DMS53 treated with DMSO at 0.1 percent for 48 hours (cell line): ENCODE results near the gene ADCY4.

ENCODE experiments used
- DNase-seq: peaks from one replicate; lab custom pipeline; 2025; ENCODE audit not compliant: unreplicated experiment; lab: John Stamatoyannopoulos, UW

The ADCY4 gene

DNA sequence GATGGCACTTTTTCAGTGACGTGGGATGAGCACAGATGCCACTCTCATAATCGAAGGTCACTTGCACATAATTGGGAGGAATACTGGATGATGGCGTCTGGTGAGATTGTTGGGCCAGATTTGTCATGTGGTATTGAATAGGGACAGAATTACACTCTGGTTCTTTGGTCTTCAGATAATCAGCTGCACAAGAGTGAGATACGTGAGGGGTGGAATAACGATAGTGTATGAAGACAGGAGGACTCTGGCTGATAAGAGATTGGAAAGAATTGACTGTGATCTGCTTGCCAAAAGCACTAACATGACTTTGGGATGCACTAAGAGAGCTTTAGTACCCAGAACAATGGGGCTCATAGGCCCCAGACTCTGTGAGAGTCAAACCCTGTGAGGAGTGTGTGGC lies 56.4 kb downstream of the ADCY4 start:
- DNase-seq, result no peak

DNA sequence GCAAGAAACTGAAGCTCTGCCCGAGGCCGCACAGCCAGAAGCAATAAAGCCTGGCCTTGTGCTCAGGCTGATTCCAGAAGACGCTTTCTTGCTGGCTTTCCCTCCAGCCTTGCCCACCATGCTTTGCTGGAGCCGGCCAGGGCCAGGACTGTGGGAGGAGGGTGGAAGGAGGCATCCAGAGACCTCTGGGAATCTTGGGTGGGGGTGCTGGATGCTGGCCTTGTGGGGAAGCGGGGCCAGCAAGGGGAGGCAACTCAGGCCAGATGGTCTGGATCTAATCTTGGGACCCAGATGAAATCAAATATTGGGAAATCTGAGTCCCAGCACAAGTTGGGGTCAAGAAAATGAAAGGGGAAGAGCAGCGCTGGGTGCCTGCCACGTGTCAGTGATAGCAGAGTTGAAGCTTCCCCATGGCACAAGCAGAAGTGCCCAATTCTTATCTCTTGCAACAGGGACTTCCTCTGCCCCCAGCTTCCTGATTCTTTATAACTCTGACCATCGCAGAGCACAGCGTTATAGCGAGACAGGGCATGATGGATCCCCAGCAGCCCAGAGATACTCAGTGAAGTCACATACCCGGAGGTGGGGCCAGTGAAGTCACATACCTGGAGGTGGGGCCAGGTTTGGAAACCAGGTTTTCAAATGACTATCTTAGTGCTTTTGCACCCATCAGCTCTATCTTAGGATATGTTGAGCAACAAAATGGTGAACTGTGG lies 57.1 kb downstream of the ADCY4 start:
- DNase-seq, result no peak

DNA sequence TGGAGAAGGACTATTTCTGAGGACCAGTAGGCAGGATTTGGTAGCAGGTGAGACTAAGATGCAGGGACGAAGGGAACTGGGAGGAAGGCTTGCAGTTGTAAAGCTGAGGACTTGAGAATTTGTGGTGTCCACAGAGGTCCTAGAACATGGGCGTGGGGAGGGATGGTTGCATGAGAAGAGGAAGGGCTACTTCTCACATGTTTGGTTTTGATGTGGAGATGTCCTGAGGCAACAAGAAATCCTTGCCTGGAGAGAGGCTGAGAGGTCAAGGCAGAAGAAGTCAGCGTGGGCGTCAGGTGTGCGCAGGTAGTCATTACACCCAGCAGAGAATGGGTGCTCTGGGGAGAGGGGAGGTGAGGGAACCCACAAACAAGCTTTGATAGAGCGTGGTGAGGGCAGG lies 57.8 kb downstream of the ADCY4 start:
- DNase-seq, result no peak

DNA sequence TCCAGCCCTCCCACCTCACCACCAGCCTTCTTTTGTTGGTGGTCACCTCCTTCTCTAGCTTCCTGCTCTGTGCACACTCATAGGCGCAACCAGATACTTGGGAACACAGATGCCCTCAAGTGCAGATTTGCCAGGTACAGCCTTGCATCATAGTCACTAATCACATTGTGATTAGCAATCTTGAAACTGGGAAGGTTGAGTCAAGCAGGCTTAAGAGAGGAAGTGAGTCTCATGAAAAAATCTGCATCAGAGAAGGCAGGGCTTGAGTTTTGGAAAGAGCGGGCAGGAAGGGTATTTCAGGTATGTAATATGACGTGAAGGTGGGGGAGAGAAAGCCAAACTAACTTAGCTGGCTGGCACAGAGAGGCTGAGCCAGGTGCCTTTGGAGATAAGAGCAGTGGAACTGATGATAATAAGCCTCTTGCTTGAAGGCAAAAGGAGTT lies 60.7 kb downstream of the ADCY4 start:
- no peak for DNase-seq

DNA sequence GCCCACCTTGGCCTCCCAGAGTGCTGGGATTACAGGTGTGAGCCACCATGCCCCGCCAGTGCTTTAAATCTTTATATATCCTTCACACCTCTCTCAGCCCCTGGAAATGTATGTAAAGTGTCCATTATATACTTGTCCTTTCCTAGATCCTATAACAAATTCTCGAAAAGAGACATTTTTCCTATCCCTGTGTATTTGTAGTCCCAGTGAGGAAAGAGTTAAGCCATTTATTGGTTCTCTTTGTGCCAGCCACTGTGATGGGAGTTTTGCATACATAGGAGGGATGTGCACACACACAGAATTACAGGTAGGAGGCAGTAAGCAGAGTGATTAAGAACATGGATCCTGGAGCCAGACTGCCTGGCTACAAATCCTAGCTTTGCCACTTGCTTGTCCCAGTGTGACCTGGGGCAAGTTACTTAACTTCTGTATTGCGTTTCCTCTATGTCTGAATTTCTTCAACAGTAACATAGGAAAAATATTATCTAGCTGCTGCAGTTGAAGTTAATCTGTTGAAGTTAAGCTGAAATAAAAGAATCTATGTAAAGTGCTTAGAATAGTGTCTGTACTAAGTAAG lies 61.4 kb downstream of the ADCY4 start:
- no peak for DNase-seq

DNA sequence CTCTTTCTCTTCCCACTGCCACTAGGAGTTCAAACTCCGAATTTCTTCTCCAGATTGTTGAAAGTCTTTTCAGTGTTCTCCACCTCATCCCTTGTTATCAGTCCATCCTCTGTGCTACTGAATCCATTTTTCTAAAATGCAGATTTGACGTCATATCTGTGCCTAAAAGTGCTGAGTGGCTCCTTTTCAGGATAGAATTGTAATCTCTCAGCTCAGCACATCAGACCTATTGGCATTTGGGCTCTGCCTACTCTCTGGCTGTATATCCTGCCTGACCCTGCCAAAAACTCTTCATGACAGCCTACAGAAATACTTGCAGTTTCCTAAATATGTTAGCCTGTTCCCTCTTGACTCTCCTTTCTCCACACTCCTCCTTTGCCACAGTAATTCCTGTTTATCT lies 62.4 kb downstream of the ADCY4 start:
- DNase-seq, result no peak

DNA sequence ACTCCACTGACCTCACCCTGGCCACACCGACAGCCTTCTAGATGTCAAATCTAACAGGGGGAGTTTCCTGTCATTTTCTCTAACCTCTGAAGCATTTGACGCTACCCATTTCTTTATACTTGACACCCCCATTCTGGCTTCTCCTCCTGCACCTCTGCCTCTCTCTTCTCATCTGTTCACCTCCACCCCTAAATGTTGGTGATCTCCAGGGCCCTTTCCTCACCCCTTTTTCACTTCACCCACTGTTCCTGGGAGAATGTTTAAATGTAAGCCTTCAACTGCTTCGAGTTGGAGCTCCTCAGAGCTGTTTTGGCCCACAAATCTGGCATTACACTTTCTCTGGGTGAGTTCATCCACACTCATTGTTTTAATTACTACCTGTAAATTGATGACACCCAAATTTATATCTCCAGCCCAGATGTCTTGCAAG lies 63.0 kb downstream of the ADCY4 start:
- no peak for DNase-seq

DNA sequence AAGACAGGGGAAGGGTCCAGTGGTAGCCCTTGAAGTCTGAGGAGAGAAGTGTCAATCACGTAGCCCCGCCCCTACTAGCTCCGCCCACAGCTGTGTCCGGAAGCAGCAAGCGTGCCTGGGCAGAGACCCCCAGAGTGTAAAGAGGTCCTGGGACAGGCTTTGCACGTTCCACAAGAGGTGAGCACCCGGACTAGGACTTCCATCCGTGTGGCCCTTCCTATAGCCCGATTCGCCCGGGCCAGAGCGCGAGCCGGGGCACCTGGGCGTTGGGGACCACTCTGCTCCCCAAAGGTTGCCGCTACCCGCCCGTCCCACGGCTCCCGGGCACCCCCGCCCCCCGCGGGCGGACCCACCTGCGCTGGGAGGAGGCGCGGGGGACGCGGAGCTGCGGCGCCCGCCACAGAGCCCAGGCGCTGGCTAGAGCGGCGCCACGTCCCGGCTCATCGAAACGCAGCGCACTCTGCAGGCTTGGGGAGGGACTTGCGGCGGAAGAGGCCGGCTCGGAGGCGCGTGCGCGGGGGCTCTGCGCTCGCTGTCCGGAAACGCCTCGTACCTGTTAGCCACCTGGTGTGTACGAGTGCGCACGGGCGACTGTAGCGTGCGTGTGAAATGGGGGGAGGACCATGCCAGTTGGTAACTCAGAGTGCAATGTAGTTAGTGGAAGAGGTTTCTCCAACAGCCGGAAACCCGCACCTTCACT lies 63.6 kb downstream of the ADCY4 start, which contains the start of gene RABGGTA:
Gene RABGGTA (minus strand): TSS at position 464 of the 700 bp plus-strand sequence. CDS start 482 bp downstream, outside the sequence.
- peak; percentile 73 for DNase-seq

DNA sequence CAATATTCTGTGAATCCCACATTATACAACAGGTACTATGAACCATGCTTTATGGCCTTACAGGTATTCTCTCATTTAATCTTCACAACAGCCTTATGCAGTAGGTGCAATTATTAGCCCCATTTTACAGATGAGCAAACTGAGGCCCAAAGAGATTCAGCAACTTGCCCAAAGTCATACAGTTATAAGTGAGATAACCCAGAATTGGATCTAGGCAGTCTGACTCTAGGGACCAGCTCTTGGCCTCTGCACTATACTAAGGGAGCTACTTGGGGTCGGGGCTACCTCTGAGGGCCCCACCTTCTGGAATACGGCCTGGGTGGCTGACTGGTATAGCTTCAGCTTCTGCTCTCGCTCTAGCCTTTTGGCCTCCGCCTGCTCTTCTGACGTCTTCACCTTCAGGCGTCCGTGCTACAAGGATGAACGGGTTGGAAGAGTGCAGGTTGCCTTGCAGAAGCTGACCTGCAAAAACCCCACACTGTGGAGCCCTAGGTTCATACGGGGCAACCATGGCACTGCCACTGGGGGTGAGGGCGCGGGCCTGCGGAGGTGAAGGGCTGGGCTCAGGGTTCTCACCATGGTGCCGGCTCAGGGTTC lies 64.2 kb downstream of the ADCY4 start:
- no peak for DNase-seq

DNA sequence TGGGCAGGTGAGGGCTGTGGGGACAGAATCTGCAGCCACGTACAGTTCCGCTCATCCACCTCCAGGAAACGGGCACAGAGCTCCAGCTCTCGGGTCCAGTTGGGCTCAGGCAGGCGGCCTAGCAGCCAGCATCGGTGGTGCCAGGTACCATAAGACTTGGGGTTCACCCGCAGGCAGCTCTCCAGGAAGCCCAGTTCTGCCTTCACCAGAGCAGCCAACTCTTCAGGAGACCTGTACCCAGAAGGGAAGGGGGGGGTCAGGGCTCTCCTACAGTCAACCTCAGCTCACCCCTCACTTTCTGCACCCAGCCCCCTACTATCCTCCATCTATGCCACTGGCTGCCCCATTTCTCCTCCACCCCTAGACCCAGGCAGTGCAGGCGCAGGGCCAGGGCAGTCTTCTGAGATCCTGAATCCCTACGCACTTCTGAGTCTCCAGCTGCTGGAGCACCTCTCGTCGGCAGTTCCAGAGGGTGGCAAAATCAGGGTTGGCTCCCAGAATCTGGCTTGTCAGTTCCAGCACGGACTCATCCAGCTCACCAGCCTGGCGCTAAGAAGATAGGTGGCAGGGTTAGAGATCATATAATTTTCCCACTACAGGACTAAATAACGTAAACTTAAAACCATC lies 64.8 kb downstream of the ADCY4 start:
- DNase-seq, result no peak

DNA sequence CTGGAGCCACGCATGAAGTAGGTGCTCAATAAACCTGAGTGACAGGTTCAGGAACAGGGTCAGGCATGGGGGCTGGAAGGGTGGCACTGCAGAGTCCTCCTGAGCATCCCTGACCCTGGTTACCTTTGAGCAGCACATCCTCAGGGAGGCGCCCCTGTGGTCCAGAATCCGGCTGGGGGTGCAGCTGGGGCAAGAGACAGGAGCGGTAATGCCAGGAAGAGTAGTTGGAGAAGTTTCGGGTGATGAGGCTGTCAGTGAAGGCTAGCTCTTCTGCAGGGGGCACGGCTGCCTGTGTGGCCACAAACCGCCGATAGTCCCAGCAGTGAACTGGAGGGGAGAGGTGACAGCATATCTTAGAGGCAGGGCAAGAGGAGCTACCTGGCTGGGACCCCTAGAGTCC lies 65.5 kb downstream of the ADCY4 start:
- no peak for DNase-seq
